WERI-Rb-1 (cell line): Measurements from ENCODE around the gene FBXO17.

ENCODE experiments used
- DNase-seq: peaks from one replicate; pipeline ENCODE4 v3.0.0-alpha.2; 2020
- H3K27ac ChIP-seq: fragments of 250-450 bp; sonication (Bioruptor Pico); 2 replicates; pipeline ENCODE4 v1.5.1; 2020; ENCODE audit warnings: mild to moderate bottlenecking, moderate library complexity
- H3K27me3 ChIP-seq: fragments of 250-450 bp; sonication (Bioruptor Pico); 2 replicates; pipeline ENCODE4 v1.5.1; 2021; ENCODE audit warnings: mild to moderate bottlenecking, low read depth, moderate library complexity; ENCODE audit not compliant: insufficient read depth, severe bottlenecking
- H3K36me3 ChIP-seq: fragments of 250-450 bp; sonication (Bioruptor Pico); 2 replicates; pipeline ENCODE4 v1.5.1; 2020; ENCODE audit warnings: mild to moderate bottlenecking, moderate library complexity
- H3K4me3 ChIP-seq: 2 replicates; pipeline ENCODE4 v1.5.1; 2011; ENCODE audit warnings: low read depth, mild to moderate bottlenecking, control low read depth, low read length
- H3K9me3 ChIP-seq: fragments of 250-450 bp; sonication (Bioruptor Pico); 2 replicates; pipeline ENCODE4 v1.5.1; 2021; ENCODE audit warnings: mild to moderate bottlenecking, moderate library complexity; ENCODE audit not compliant: severe bottlenecking
- CTCF ChIP-seq: IDR thresholded peaks from 2 replicates; pipeline ENCODE4 v1.5.1; 2011; ENCODE audit warnings: low read depth, mild to moderate bottlenecking, control low read depth, inconsistent platforms, low read length

Gene FBXO17, protein sequence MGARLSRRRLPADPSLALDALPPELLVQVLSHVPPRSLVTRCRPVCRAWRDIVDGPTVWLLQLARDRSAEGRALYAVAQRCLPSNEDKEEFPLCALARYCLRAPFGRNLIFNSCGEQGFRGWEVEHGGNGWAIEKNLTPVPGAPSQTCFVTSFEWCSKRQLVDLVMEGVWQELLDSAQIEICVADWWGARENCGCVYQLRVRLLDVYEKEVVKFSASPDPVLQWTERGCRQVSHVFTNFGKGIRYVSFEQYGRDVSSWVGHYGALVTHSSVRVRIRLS

GRCh38 chr19:38975214-38975860 is at the start of gene FBXO17:
FBXO17 (minus strand) TSS chr19:38975742; CDS start chr19:38950319, 25,423 bp downstream.
- Histone ChIP-seq H3K36me3 (peaks cover 12% of the 10 kb centered on the region), H3K27me3 (no peaks in the 10 kb centered on the region), H3K4me3 (peak within 1 kb of the TSS; percentile 74), H3K9me3 (peaks cover 2% of the 10 kb centered on the region), H3K27ac (peak within 1 kb of the TSS; percentile 84)
- no peak for TF ChIP-seq CTCF
- peak; percentile 77 for DNase-seq

GRCh38 chr19:39024875-39025641 is 49.5 kb upstream of the FBXO17 start:
- no peak overlapping the region for H3K27ac ChIP-seq
- H3K36me3 ChIP-seq, result peaks cover 4% of the 10 kb centered on the region; the same call in 1 of the 2 replicates
- peaks cover 5% of the 10 kb centered on the region for H3K9me3 ChIP-seq
- no peaks in the 10 kb centered on the region for H3K27me3 ChIP-seq
- TF ChIP-seq CTCF, result no peak
- no peak overlapping the region for H3K4me3 ChIP-seq
- DNase-seq, result no peak

- H3K9me3 ChIP-seq, result no peaks in the 10 kb centered on the region
- no peak overlapping the region for H3K4me3 ChIP-seq
- no peak for DNase-seq
- no peaks in the 10 kb centered on the region for H3K36me3 ChIP-seq
- no peak overlapping the region for H3K27ac ChIP-seq
- no peak for TF ChIP-seq CTCF
- H3K27me3 ChIP-seq, result no peaks in the 10 kb centered on the region
Measured at GRCh38 chr19:39021063-39021462, 45.5 kb upstream of the FBXO17 start.

- H3K36me3 ChIP-seq, result no peaks in the 10 kb centered on the region
- DNase-seq, result no peak
- H3K27ac ChIP-seq, result no peak overlapping the region
- H3K9me3 ChIP-seq, result no peaks in the 10 kb centered on the region
- H3K4me3 ChIP-seq, result no peak overlapping the region
- H3K27me3 ChIP-seq, result no peaks in the 10 kb centered on the region
- no peak for TF ChIP-seq CTCF
Measured at GRCh38 chr19:39017646-39018045, 42.1 kb upstream of the FBXO17 start.

- Histone ChIP-seq H3K9me3 (no peaks in the 10 kb centered on the region), H3K4me3 (no peak overlapping the region), H3K36me3 (no peaks in the 10 kb centered on the region), H3K27ac (no peak overlapping the region), H3K27me3 (no peaks in the 10 kb centered on the region)
- TF ChIP-seq CTCF, result no peak
- DNase-seq, result no peak
Measured at GRCh38 chr19:39017026-39017425, 41.5 kb upstream of the FBXO17 start.
